Keratinocyte (primary cell): Measurements from ENCODE around the gene STN1. TPM values are rescaled to one million over a fixed set of nuclear protein-coding genes. Genes with fewer than 3 reads are reported as not detected.

ENCODE experiments used
- DNase-seq: peaks from one replicate; pipeline ENCODE4 v3.0.0-alpha.2; 2011; ENCODE audit warnings: low read depth, missing footprints, low spot score
- FAIRE-seq: peaks from 2 replicates; lab custom pipeline; 2011; peaks lifted over from hg19 to GRCh38; lab: Jason Lieb, UNC
- H2AFZ ChIP-seq: 2 replicates; pipeline ENCODE4 v1.6.0; 2012; ENCODE audit warnings: low read length, control low read depth, inconsistent platforms; ENCODE audit not compliant: control insufficient read depth
- H3K27ac ChIP-seq: 2 replicates; pipeline ENCODE4 v1.5.1; 2011; ENCODE audit warnings: low read length; ENCODE audit not compliant: control insufficient read depth, insufficient read depth
- H3K27me3 ChIP-seq: 3 replicates; pipeline ENCODE4 v1.6.0; 2011; ENCODE audit warnings: low read length; ENCODE audit not compliant: control insufficient read depth, insufficient read depth; ENCODE audit errors: extremely low read depth
- H3K36me3 ChIP-seq, 2 experiments: 2 replicates in 1 of 2; 3 replicates in 1 of 2; pipeline ENCODE4 v1.5.1; 2011; ENCODE audit warnings: low read length in 2 of 2, mild to moderate bottlenecking in 1 of 2; ENCODE audit not compliant: control insufficient read depth in 2 of 2, insufficient read depth in 2 of 2; ENCODE audit errors: extremely low read depth in 1 of 2
- H3K4me1 ChIP-seq: 3 replicates; pipeline ENCODE4 v1.5.1; 2011; ENCODE audit warnings: low read length; ENCODE audit not compliant: control insufficient read depth, insufficient read depth; ENCODE audit errors: extremely low read depth
- H3K4me2 ChIP-seq: 3 replicates; pipeline ENCODE4 v1.6.0; 2011; ENCODE audit warnings: low read depth, low read length; ENCODE audit not compliant: control insufficient read depth, insufficient read depth; ENCODE audit errors: extremely low read depth
- H3K4me3 ChIP-seq, 3 experiments: fragments of 200-600 bp in 1 of 3; sonication (generic) in 1 of 3; 2 replicates in 2 of 3; 3 replicates in 1 of 3; pipeline ENCODE4 v1.5.1; 2011 to 2016; ENCODE audit warnings: low read length in 3 of 3, mild to moderate bottlenecking in 3 of 3, control low read depth in 2 of 3, inconsistent platforms in 1 of 3, low read depth in 1 of 3, mixed read lengths in 1 of 3, mixed run types in 1 of 3, moderate library complexity in 1 of 3; ENCODE audit not compliant: control insufficient read depth in 2 of 3, insufficient read depth in 2 of 3; ENCODE audit errors: extremely low read depth in 1 of 3
- H3K79me2 ChIP-seq: 2 replicates; pipeline ENCODE4 v1.6.0; 2012; ENCODE audit warnings: low read length; ENCODE audit not compliant: control insufficient read depth, insufficient read depth
- H3K9ac ChIP-seq: 3 replicates; pipeline ENCODE4 v1.6.0; 2011; ENCODE audit warnings: low read length; ENCODE audit not compliant: control insufficient read depth, insufficient read depth; ENCODE audit errors: extremely low read depth
- H3K9me1 ChIP-seq: 3 replicates; pipeline ENCODE4 v1.6.0; 2011; ENCODE audit warnings: low read length; ENCODE audit not compliant: control insufficient read depth, insufficient read depth; ENCODE audit errors: extremely low read depth
- H3K9me3 ChIP-seq: 2 replicates; pipeline ENCODE4 v1.5.1; 2012; ENCODE audit warnings: low read depth, low read length; ENCODE audit not compliant: control insufficient read depth
- H4K20me1 ChIP-seq: 3 replicates; pipeline ENCODE4 v1.6.0; 2011; ENCODE audit warnings: low read length; ENCODE audit not compliant: control insufficient read depth, insufficient read depth; ENCODE audit errors: extremely low read depth
- CTCF ChIP-seq, 3 experiments: IDR thresholded peaks in 1 of 3; conservative IDR thresholded peaks in 1 of 3; optimal IDR thresholded peaks in 1 of 3; 2 replicates in 2 of 3; 3 replicates in 1 of 3; pipeline versions ENCODE3 to v1.5.1; 2011; ENCODE audit warnings: low read length in 3 of 3, mild to moderate bottlenecking in 3 of 3, moderate library complexity in 2 of 3, control low read depth in 1 of 3, inconsistent platforms in 1 of 3; ENCODE audit not compliant: insufficient read depth in 2 of 3; ENCODE audit errors: extremely low read depth in 1 of 3
- EZH2 ChIP-seq: IDR thresholded peaks from one replicate; pipeline ENCODE4 v1.6.1; 2012; ENCODE audit warnings: inconsistent platforms, mild to moderate bottlenecking, low read length, moderate library complexity
- dilution Hi-C: fragments of 300-500 bp; cut with MboI; formaldehyde crosslinking; loops from one replicate; pipeline ENCODE4 v1.7.0; 2020; ENCODE audit warnings: low sequenced_read_pairs; ENCODE audit not compliant: extremely low pct_ligation_motif_present
- polyA plus RNA-seq, 5 experiments: library from polyadenylated mRNA; depleted of rRNA in 3 of 5; stranded (reverse) in 3 of 5; stranded (forward) in 1 of 5; unstranded in 1 of 5; fragments of >200 nt; gene quantifications; 1 replicate in 1 of 5; 2 replicates in 3 of 5; 3 replicates in 1 of 5; pipeline versions ENCODE4 v1.2.1 to v1.2.3, GENCODE V29; 2011 to 2012; ENCODE audit warnings: missing spikeins in 2 of 5, low read depth in 1 of 5, low replicate concordance in 1 of 5

The STN1 gene
- polyA plus RNA-seq, 1 donor (not counting 4 experiments of a cell fraction or from before 2014, with no cell fraction given), result 29.0 TPM

GRCh38 chr10:103858360-103858759 is 59.6 kb downstream of the STN1 start:
- Histone ChIP-seq H2AFZ (no peak overlapping the region), H3K4me1 (peaks cover 51% of the 10 kb centered on the region), H3K79me2 (peaks cover 18% of the 10 kb centered on the region), H3K9me3 (no peaks in the 10 kb centered on the region), H3K27me3 (no peaks in the 10 kb centered on the region), H3K9ac (no peak overlapping the region), H3K36me3 (peaks cover 0 to 3% of the 10 kb centered on the region in 2 experiments), H3K4me3 (no peak overlapping the region), H4K20me1 (no peaks in the 10 kb centered on the region), H3K4me2 (no peak overlapping the region), H3K9me1 (no peaks in the 10 kb centered on the region), H3K27ac (no peak overlapping the region)
- dilution Hi-C loops, result no loop called here
- no peak for DNase-seq
- FAIRE-seq, result no peak
- TF ChIP-seq CTCF (optimal IDR thresholded peaks at IDR 0.05 in 1 of 3, IDR thresholded peaks at IDR 0.05 in 1 of 3, conservative IDR thresholded peaks at IDR 0.05 in 1 of 3; ENCODE audit: extremely low read depth in 1 of 3, insufficient read depth in 2 of 3, low read length in 3 of 3), result no peak

DNA sequence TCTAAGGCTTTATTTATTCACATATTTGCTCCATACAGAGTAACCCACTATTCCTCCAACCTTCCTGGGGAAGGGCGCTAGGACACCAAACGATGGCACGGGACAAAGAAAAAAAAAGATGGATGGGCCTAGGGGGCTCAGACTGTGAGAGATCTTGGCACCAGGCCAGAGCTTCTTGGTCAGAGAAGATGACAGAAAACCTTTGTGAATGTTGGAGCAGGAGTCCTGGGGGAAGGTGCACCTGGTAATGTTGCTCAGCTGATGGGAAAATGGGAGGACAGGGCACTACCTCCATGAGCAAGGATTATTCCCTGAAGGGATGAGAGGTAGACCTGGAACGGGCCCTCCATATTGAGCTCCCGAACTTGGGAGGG is 61.2 kb downstream of the STN1 start:
- H2AFZ ChIP-seq, result no peak overlapping the region
- no peak overlapping the region for H3K27ac ChIP-seq
- H3K9me3 ChIP-seq, result no peaks in the 10 kb centered on the region
- dilution Hi-C loops, result no loop called here
- no peak for DNase-seq
- no peak overlapping the region for H3K4me2 ChIP-seq
- TF ChIP-seq EZH2 (no peak), CTCF (optimal IDR thresholded peaks at IDR 0.05 in 1 of 3, IDR thresholded peaks at IDR 0.05 in 1 of 3, conservative IDR thresholded peaks at IDR 0.05 in 1 of 3; ENCODE audit: extremely low read depth in 1 of 3, insufficient read depth in 2 of 3, low read length in 3 of 3) (no peak)
- no peaks in the 10 kb centered on the region for H4K20me1 ChIP-seq
- peaks cover 34% of the 10 kb centered on the region for H3K79me2 ChIP-seq
- H3K9me1 ChIP-seq, result no peaks in the 10 kb centered on the region
- H3K9ac ChIP-seq, result no peak overlapping the region
- no peak overlapping the region for H3K4me3 ChIP-seq
- peaks cover 47% of the 10 kb centered on the region for H3K4me1 ChIP-seq
- H3K36me3 ChIP-seq, result peaks cover 9 to 11% of the 10 kb centered on the region in 2 experiments
- no peaks in the 10 kb centered on the region for H3K27me3 ChIP-seq
- no peak for FAIRE-seq
